Central memory CD8-positive, alpha-beta T cell (primary cell): ENCODE data around the gene BOD1L1.

Experiments used
- ATAC-seq: fragments of 150-1000 bp; cut with Tn5 transposase; replicated peaks from 2 replicates; pipeline ENCODE4 v1.10.0; 2022; ENCODE audit warnings: mild to moderate bottlenecking, moderate FRiP score, moderate number of reproducible peaks; ENCODE audit not compliant: poor library complexity, severe bottlenecking; ENCODE audit errors: extremely low read depth
- DNase-seq, 2 donors: peaks; one replicate each; pipeline ENCODE4 v3.0.0; 2021; ENCODE audit warnings: low spot score in 2 of 2
- H3K27ac Mint-ChIP-seq: one replicate; pipeline ENCODE4 v1.8.0; 2022; ENCODE audit warnings: low read depth, mild to moderate bottlenecking, moderate library complexity, mixed read lengths
- H3K27me3 Mint-ChIP-seq: one replicate; pipeline ENCODE4 v1.8.0; 2022; ENCODE audit warnings: mixed read lengths
- H3K36me3 Mint-ChIP-seq: one replicate; pipeline ENCODE4 v1.8.0; 2022; ENCODE audit warnings: mild to moderate bottlenecking, moderate library complexity, mixed read lengths; ENCODE audit not compliant: insufficient read depth
- H3K4me1 Mint-ChIP-seq: one replicate; pipeline ENCODE4 v1.8.0; 2022; ENCODE audit warnings: mixed read lengths
- H3K4me3 Mint-ChIP-seq: one replicate; pipeline ENCODE4 v1.8.0; 2022; ENCODE audit warnings: mild to moderate bottlenecking, moderate library complexity, mixed read lengths
- H3K9me3 Mint-ChIP-seq: one replicate; pipeline ENCODE4 v1.8.0; 2022; ENCODE audit warnings: mixed read lengths

Gene BOD1L1

DNA sequence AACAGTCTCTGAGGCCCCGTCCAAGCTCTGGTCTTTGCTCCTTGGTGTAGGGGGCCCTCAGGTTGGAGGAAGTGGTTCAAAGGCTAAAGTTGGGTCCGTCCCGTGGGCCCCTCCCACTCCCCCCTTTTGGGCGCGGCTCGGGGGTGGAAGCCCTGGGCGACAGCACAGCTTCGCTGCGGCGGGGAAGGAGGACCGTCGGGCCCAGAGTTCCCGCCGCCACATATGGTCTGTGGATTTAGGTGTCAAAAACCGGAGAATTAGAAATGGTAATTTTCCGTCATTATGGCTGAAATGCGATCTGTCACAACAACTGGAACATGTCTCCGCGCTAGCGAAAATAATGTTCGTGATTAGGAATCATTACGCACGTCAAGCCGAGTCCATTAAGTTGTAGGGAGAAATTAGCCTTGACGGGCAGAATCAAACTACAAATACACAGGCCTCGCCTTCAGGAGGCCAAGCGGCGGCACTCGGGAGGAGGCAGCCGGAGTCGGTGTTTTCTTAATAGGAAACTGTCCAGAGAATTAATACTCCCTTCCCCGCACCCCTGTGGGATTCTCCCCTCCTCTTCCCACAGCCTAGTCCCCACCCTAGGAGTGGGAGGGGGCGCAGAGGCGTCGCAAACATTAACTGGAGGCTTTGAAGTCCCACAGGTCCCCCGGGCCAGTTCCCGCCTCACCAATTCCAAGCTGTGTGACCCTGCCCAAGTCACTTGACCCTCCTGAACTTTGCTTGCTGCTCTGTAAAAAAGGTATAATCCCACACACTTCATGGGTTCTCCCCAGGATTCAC lies 98.2 kb downstream of the BOD1L1 start:
- peaks cover 96% of the 10 kb centered on the region for H3K27me3 Mint-ChIP-seq
- H3K4me1 Mint-ChIP-seq, result peaks cover 19% of the 10 kb centered on the region
- H3K4me3 Mint-ChIP-seq, result peak overlapping the region; percentile 55
- ATAC-seq, result no peak
- H3K27ac Mint-ChIP-seq, result no peak overlapping the region
- no peak for DNase-seq
- no peaks in the 10 kb centered on the region for H3K9me3 Mint-ChIP-seq
- peaks cover 7% of the 10 kb centered on the region for H3K36me3 Mint-ChIP-seq

DNA sequence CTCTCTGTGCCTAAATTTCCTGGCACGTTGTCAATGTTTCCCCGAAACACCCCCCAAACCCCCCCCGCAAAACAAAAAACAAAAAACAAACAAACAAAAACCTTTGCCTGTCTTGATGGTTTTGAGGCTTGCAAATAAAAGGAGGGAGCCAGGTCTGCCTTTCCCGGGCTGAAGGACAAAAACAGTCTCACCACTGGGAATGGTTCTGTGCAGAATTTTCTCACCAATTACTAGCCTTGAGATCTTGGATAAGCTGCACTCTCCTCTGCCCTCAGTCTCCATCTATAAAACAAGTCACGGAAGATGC lies 98.8 kb downstream of the BOD1L1 start:
- DNase-seq (no peak), ATAC-seq (no peak)
- peaks cover 19% of the 10 kb centered on the region for H3K4me1 Mint-ChIP-seq
- no peak overlapping the region for H3K27ac Mint-ChIP-seq
- peaks cover 96% of the 10 kb centered on the region for H3K27me3 Mint-ChIP-seq
- peaks cover 7% of the 10 kb centered on the region for H3K36me3 Mint-ChIP-seq
- H3K4me3 Mint-ChIP-seq, result peak overlapping the region; percentile 55
- no peaks in the 10 kb centered on the region for H3K9me3 Mint-ChIP-seq

DNA sequence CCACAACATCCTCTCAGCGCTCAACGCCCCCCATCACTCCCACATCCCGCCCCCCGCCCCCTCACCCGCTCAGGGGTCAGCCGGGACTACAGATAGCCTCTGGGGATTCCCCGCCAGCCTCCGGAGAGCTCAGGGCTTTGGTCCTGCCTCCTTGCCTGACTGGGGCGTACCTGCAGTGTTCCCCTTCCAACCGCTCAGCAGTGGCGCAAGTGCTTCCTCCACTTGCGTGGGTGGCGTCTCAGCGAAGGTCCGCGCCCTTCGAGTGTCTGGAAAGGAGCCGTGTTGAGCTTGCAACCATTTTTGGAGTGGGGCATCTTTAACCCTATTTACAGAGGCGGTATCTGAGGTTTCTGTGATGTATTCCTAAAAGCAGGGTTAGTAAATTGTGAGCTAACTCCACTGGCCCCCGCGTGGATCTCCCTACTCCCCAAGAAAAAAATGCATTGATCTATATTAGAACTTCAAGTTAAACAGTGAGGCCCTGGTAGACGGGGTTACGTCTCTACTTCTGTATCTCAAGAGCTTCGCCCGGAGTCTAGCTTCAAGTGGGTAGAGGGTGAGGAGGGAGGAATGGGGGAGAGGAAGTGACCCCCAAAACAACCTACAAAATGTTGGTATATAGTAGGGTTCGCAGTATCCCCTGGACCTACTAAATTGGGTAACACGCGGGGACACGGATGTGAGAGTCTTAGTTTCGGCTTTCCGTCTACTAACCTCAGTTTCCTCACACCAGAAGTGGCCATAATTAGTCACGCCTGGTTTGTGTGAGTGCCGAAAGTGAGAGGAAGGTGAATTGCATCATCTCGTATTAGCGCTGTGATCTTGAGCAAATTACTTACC lies 99.3 kb downstream of the BOD1L1 start:
- no peaks in the 10 kb centered on the region for H3K9me3 Mint-ChIP-seq
- peak; percentile 40 for ATAC-seq
- peak overlapping the region; percentile 55 for H3K4me3 Mint-ChIP-seq
- H3K4me1 Mint-ChIP-seq, result peaks cover 19% of the 10 kb centered on the region
- H3K36me3 Mint-ChIP-seq, result peaks cover 7% of the 10 kb centered on the region
- no peak for DNase-seq
- peaks cover 96% of the 10 kb centered on the region for H3K27me3 Mint-ChIP-seq
- H3K27ac Mint-ChIP-seq, result no peak overlapping the region

DNA sequence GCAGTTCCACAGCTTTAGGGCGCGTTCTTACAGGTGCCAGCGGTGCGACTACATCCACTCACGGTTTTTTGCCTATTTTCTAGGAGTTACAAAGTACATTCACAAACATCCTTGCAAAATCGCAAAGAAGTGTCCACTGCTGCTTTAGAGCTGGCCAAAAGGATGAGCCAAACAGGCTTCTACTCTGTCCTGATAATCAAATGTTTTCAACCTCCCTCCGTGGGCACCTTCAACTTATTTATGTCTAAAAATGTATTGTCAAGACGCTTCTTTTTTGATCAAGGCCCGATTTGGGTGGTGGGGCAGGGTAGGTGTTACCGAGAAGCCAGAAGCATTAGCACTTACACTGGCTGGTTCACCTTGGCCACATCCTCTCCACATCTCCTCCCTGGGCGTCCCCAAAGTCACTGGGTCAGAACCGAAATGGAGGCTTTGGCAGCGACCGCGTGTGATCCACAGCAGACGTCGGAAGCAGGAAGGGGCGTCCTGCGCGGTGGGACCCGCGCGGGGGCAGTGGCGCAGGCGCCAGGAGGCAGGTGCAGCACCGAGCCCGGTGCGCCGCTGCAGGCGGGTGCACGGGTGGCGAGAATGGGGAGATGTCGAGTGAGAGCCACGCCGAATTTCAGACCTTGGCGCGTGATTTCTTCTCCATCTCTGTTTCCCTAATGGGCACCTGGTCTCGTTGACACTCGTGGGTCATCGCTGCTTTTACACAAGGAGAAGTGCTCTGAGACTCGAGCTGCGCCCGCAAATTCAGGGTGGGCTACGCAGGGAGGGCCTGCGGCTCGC lies 100.1 kb downstream of the BOD1L1 start:
- H3K4me1 Mint-ChIP-seq, result peaks cover 19% of the 10 kb centered on the region
- DNase-seq, result no peak
- H3K36me3 Mint-ChIP-seq, result peaks cover 7% of the 10 kb centered on the region
- peaks cover 99% of the 10 kb centered on the region for H3K27me3 Mint-ChIP-seq
- H3K9me3 Mint-ChIP-seq, result no peaks in the 10 kb centered on the region
- no peak overlapping the region for H3K27ac Mint-ChIP-seq
- ATAC-seq, result peak; percentile 28
- H3K4me3 Mint-ChIP-seq, result peak overlapping the region; percentile 64

DNA sequence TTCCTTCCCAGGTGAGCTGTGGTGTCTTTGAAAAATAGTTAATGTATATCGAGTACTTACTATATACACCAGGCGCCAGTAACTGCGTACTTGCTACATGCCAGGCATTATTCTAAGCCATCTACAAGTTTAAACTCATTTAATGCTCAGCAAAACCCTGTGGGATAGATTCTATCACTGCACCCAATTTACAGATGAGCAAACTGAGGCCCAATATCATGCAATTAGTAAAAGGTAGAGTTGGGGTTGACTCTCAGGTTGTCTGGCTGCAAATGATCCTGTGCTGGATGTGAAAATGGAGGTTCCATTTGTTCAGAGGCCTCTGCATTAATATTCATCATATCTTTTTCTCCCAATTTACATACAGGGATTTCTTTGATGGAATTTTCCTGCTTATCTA lies 100.9 kb downstream of the BOD1L1 start:
- Mint-ChIP-seq H3K9me3 (no peaks in the 10 kb centered on the region), H3K36me3 (peaks cover 7% of the 10 kb centered on the region), H3K4me3 (no peak overlapping the region), H3K4me1 (peaks cover 19% of the 10 kb centered on the region), H3K27me3 (peaks cover 99% of the 10 kb centered on the region), H3K27ac (no peak overlapping the region)
- DNase-seq (no peak), ATAC-seq (no peak)

DNA sequence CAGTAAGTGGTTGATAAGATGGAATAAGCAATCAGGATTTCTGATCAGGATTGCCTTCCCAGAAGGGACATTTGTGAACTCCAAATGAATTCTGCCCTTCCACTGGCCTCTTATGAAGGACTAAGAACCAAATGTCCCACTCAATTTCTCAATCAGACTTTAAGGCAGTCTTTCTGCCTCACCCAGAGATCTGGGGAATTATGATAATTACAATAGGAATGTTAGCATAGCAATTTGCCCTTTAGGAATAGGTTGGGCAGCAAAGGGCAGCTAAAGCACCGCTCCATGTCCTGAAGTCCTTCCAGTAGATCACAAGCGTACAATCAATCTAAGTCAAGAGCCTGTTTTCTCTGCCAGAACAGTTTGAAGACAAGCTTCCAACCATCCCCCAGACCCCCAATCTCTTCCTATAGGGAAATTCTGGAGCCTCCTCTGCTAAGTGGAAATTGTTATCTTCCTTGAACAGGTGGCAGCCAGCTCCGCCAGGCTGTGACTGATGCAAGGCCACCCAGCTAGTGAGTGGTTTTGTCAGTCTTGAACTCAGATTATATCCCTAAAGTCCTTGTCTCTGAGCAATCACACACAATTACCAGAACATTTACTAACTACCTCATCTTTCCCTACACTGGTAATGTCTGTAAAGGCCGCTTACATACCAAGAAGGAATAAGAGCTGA lies 101.8 kb downstream of the BOD1L1 start:
- H3K36me3 Mint-ChIP-seq, result peaks cover 6% of the 10 kb centered on the region
- peaks cover 19% of the 10 kb centered on the region for H3K4me1 Mint-ChIP-seq
- no peak overlapping the region for H3K27ac Mint-ChIP-seq
- no peaks in the 10 kb centered on the region for H3K9me3 Mint-ChIP-seq
- DNase-seq, result no peak
- ATAC-seq, result no peak
- H3K4me3 Mint-ChIP-seq, result no peak overlapping the region
- H3K27me3 Mint-ChIP-seq, result peaks cover 98% of the 10 kb centered on the region

DNA sequence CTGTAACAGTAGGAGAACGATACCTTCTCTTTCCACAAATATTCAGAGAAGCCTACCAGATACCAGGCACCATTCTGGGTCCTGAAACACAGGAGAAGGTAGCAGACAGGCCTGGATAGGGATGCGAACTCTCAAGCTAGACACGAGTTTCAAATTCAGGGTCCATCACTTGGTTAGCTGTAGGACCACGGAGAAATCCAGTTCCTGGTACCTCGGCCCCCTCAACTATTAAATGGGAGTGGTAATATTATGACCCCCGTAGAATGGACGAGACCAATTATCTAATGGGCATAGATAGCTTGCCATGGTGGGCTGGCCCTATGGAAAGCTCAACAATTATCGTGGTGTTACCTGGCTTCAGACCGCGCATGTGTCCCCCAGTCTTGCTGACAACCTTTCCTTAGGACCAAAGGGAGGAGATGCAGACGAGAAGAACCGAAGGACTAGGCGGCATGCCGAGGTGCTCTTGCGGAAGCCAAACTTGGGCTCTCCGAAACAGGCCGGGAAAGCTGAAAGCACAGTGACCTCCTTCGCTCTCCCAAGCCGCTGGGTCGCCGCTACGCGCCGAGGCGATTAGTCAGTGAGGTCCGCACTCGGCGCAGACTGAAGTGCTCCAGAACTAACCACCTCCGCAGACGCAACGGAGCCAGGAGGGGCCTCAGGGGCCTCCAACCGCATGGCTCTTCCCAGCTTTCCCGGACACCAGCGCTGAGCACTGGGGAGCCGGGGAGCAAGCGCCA lies 102.9 kb downstream of the BOD1L1 start:
- H3K27ac Mint-ChIP-seq, result no peak overlapping the region
- H3K27me3 Mint-ChIP-seq, result peaks cover 98% of the 10 kb centered on the region
- no peak for DNase-seq

DNA sequence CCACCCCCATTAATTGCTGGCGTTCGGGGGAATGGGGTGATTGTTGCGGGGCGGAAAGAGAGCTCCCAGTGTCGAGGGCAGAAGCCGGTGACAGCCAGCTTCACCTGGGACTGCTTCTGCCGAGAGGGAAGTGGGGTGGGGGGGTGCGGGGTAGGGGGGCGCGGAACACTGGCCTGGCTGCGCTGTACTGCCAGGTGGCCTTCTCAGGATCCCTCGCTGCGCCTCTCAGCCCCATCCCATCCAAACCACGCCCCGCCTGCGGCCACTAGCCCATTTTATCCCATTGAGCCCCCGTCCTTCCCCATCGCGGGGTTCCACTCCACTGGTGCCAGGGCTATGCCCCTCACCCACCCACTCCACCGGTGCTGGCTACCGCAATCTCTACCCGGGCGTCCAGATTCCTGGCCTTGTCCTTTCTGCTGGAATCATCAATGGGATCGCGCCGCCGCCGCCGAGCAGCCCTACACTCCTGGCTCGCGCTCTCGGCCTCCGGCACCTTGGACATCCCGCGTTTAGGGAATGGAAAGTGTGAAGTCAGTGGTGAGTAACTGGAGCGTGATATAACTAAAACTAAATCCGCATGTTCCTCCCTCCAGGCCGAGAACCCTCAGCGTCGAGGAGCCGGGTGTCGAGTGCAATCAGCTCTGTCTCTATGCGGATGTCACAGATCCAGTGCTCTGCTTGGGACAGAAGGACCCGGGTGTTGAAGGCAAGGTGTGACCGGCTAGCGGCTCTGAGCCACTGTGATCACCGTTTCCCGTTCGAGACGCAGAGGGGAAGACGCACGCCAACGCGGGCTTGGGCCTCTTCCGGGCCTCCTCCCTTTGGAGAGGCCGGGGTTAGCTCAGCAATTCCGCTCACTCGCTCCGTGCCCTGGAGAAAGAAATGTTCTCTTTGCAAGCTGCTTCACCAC lies 103.7 kb downstream of the BOD1L1 start:
- Mint-ChIP-seq H3K9me3 (no peaks in the 10 kb centered on the region), H3K36me3 (peaks cover 4% of the 10 kb centered on the region), H3K4me1 (peaks cover 16% of the 10 kb centered on the region), H3K4me3 (no peak overlapping the region), H3K27ac (peak overlapping the region; percentile 41), H3K27me3 (peaks cover 98% of the 10 kb centered on the region)
- DNase-seq (no peak), ATAC-seq (no peak)

More for the DNA sequence above, 102.9 kb downstream of the BOD1L1 start:
- no peaks in the 10 kb centered on the region for H3K9me3 Mint-ChIP-seq
- no peak for ATAC-seq
- peaks cover 19% of the 10 kb centered on the region for H3K4me1 Mint-ChIP-seq
- H3K4me3 Mint-ChIP-seq, result no peak overlapping the region
- peaks cover 4% of the 10 kb centered on the region for H3K36me3 Mint-ChIP-seq

DNA sequence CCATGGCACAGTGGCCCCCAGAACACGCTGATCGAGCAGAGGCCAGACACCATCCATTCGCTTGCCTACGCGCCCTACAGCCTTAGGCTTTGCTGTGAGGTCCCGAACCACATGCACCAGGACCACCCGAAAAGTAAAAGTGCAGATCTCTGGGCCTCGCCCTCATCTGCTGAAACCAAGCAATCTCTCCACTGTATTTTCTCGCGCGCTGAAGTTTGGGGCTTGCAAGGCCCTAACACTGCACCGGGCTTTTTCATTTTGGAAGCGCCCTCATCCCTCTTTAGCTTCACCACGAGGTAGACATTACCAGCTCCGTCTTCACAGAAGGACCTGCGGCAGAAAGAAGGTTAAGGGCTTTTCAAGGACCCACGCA lies 104.4 kb downstream of the BOD1L1 start:
- no peak overlapping the region for H3K4me3 Mint-ChIP-seq
- H3K9me3 Mint-ChIP-seq, result no peaks in the 10 kb centered on the region
- DNase-seq (no peak), ATAC-seq (no peak)
- peaks cover 2% of the 10 kb centered on the region for H3K36me3 Mint-ChIP-seq
- peaks cover 91% of the 10 kb centered on the region for H3K27me3 Mint-ChIP-seq
- peak overlapping the region; percentile 41 for H3K27ac Mint-ChIP-seq
- H3K4me1 Mint-ChIP-seq, result peaks cover 8% of the 10 kb centered on the region

DNA sequence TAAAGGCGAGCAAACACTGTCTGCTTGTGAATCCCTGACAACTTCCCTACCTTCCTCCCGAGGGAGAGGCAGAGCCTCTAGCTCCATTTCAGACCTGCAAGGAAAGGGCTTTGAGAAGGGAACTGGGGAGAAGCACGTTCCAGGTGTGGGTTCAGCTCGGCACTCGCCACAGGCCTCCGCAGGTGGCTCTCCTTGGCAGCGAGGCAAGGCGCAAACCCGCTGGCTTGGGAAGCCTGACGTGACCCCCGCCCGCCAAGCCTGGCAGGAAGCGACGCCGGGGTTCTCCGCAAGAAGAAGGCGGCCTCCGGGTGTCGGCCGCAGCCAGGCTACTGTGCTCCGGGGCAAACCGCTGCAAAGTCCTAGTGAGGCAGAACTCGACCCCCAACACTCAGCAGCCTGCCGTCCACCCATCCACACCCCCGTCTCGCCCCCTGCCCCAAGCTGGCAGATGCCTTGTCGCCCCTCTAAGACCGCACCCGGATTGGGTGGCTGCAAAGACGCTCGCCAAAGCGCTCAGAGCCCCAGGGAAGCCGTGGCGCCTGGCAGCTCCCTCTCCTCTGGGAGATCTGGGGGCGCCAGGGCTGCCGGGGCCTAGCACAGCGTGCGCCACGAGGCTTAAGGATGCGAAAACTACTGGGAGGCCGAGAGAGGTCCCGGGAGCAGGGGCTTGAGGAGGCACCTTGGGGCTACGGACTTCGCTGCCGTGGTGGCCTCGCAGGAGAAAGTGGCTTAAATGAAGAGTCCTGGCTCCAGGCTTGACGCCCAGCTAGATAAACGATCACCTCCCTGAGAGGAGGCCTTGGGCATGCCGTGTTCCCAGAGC lies 105.0 kb downstream of the BOD1L1 start:
- peaks cover 2% of the 10 kb centered on the region for H3K36me3 Mint-ChIP-seq
- peaks cover 85% of the 10 kb centered on the region for H3K27me3 Mint-ChIP-seq
- H3K4me1 Mint-ChIP-seq, result peaks cover 5% of the 10 kb centered on the region
- H3K9me3 Mint-ChIP-seq, result no peaks in the 10 kb centered on the region
- peak overlapping the region; percentile 41 for H3K27ac Mint-ChIP-seq
- H3K4me3 Mint-ChIP-seq, result no peak overlapping the region
- no peak for ATAC-seq
- DNase-seq, result no peak
